HT1080 (cell line): ENCODE data around the gene MET. TPM values are rescaled to one million over a fixed set of nuclear protein-coding genes. Genes with fewer than 3 reads are reported as not detected.
"Not testable (repeated sequence)": the region's sequence is repeated elsewhere in the genome, so short reads cannot be mapped to it uniquely, and the experiment has no call there.

Source experiments
- DNase-seq: peaks from one replicate; pipeline ENCODE4 v3.0.0-alpha.2; 2015; ENCODE audit warnings: low read depth
- total RNA-seq: library from RNA; depleted of rRNA; stranded (reverse); fragments of >200 nt; shearing (Covaris generic); gene quantifications from 2 replicates; pipeline ENCODE4 v1.2.3, GENCODE V29; 2014

Gene MET
- total RNA-seq, 1 experiment from 2014 or later = 124 TPM

DNA sequence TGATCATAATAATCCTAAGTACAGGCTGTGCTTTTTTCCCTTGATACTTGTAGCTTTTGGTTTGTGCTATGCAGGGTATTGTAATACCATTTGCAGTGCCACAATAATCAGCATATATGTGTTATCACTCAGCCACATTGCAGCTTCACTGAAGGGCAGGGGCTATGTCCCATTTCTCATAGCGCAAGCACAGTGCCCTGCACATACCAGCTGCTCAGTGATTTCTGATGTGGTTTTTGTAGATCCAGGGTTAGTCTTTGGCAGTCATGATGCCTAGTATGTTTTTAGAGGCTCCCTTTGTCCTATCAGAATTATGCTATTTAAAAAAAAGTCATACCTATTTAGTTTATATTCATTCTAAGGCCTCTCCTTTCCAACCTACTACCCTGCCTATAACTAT lies 25.8 kb downstream of the MET start:
- no peak for DNase-seq

GRCh38 chr7:116698396-116698795 lies 26.4 kb downstream of the MET start:
- no peak for DNase-seq

- DNase-seq = no peak
Measured at GRCh38 chr7:116698930-116699721, 27.1 kb downstream of the MET start.

GRCh38 chr7:116699722-116700120 lies 27.7 kb downstream of the MET start:
- no peak for DNase-seq

DNA sequence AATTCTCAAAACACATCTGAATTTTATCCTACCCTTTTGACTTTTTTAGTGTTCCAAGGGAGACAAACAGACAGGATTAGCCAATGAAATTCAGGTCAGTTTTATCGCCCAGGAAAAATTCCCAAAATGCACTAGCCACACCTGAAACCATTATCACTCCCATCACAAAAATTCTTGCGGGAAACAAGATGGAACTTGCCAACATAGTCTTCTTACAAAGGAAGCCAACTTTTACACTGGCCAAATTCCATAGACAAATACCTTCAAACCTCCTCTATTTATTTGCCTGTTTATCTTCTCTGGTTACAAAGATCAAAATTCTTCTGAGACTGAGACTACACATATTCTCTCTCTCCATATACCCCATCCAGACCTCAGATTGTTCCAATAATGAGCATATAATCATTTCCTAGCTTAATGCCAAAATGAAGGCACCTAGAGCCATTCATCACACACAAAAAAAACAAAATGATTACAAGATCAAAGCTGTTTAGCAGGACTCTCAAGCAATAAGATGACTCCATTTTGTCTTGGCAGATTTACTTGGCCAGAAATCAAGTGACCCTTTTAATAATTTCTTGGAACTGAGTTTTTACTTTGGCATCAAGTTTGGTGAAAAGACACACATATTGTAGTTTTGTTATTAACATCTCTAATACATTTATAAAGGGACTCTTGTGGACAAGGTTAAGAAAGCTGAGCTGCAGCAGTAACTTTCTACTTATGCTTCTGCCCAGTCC lies 30.2 kb downstream of the MET start:
- DNase-seq = no peak

DNA sequence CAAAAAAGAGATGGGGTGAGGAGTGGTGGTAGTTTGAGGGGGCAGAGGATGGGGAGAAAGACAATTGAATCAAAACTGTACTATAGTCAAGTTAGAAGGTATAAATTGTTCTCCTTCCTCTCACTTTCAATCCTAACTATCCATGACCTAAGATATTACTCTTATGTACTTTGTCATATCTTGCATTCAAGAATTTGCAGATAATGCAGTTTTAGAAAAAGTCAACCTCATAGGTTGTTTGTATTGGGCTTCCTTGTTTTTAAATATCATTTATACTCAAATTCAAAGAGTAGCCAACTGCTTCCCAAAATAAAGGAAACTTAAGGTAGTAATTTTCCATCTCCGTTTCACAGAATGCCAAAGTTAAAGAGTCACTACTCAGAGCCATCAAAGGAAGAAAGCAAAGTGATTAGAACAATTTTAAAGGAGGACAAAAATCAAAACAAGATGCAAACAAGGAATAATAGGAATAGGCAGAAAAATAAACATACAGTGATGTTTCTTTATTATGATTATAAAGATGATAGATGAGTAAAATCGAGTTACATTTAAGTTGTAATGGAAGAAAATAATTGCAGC lies 32.7 kb downstream of the MET start:
- no peak for DNase-seq

DNA sequence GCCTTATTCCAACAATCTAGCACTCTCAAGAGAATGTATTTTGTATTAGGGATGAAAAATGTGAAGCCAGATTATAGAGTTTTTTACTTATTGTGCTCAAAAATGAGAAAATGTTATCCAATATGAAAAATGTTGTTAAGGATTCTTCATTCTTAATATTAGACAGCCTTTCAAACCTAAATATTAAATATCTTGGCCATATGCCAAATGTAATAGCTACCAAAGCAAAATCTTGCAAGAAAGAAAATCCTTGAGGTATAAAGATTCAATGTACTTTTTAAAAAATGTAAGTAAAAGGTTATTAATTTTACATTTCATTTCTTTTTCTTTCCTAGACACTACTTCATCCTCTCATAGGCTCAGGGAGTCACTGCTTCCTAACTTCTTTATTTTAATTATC lies 33.4 kb downstream of the MET start:
- DNase-seq = no peak

DNA sequence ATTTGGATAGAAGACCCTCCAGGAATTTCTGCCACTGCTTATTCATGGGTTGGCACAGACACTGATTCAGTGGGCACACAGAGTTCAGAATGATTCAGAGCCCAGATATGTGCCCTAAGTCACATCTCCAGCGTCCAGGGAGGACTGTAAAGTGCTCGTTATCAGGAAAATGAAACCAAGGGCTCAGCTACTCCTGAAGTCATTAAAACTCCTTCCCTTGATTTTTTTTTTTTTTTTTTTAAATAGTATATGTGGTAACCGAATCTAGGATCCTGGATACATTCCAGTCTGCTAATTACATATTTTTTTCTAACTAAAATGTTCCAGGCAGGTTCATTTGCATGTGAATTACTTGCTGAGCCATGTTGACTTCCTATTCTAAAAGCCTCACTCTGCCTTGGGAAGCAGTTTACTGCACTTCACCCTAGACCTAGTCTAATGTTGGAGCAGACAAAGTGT lies 34.7 kb downstream of the MET start:
- peak; percentile 84 for DNase-seq

- no peak for DNase-seq
Measured at GRCh38 chr7:116707289-116707688, 35.3 kb downstream of the MET start.

GRCh38 chr7:116708248-116708647 lies 36.3 kb downstream of the MET start:
- no peak for DNase-seq

GRCh38 chr7:116708861-116709260 lies 36.9 kb downstream of the MET start:
- DNase-seq = no peak

GRCh38 chr7:116709336-116709735 lies 37.3 kb downstream of the MET start:
- DNase-seq = no peak

DNA sequence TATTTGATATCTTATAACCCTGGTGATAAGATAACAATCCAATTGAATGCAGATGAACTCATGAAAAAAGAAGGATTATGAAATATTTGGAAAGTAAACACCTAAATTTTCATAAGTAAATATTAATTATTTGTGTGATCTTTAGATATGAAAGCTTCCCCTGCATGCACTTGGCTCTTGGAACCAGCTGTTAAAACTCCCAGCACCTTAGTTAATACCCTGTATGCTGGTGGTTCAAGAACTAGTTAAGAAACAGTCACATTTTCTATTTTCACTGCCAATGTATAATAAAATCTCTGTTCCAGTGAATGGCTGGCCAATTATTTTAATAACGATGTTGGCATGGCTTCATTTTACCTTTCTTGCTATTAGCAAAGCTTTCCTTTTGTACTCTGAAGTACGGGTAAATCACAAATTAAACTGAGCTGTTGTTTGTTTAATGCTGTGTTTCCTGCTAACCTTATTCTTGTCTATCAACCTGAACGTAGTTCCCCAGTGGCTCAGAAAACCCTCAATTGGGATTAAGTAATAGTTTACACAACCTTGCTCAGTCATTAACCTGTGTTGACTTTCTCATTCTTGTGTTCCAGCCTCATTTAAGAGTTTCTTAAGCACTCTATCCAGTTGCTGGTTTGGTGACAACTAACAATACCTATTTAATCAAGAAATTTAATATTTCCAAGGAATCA lies 38.9 kb downstream of the MET start:
- no peak for DNase-seq

DNA sequence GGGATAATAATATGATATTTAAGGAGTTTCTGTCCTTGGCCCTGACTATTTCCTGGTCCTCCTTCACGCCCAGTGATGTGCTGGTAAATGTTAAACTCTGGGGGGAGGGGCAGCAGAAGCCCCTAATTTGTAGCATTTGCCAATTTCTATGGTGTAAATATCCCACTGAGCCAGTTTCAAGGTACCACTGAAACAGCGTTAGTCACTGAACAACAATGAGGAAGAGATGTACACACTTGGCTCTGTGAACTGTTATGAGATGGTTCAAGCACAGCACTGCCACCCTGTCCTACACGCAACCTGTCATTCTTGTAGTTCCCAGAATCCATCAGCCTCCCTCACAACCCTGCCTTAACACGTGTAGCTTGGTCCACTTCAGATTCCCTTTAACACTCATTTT lies 39.8 kb downstream of the MET start:
- no peak for DNase-seq

- DNase-seq = no peak
Measured at GRCh38 chr7:116713500-116713899, 41.5 kb downstream of the MET start.

DNA sequence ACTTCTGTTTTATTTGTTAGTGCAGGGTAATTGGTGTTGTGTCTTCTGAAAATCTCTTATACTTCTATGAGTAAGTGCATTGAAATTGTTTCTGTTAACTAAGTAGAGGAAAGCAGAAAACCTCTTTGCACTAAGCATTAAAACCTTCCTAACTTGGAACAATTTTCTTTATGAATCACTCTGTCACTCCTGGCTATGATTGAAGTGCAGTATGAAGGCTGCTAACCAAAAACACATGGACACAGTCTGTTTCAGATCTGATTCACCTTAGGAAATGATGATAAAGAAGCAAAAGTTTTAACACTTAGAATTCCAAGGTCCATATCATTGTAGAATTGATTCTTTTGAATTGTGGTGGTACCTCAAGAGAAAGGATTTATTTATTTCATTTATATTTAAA lies 41.9 kb downstream of the MET start:
- peak; percentile 63 for DNase-seq

DNA sequence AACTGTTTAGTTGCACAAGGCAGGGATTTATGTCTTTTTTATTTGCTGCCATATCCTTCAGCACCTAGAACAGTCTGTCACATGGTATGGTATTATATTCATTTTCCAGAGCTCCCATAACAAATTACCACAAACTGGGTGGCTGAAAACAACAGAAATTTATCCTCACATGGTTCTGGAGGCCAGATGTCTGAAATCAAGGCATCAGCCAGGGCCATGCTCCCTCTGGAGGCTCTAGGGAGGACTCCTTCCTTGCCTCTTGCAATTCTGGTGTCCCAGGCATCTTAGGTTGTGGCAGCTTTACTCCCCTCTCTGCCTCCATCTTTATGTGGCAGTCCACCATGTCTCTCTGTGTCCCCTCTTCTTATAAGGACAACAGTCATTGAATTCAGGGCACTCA lies 43.1 kb downstream of the MET start:
- DNase-seq = no peak

DNA sequence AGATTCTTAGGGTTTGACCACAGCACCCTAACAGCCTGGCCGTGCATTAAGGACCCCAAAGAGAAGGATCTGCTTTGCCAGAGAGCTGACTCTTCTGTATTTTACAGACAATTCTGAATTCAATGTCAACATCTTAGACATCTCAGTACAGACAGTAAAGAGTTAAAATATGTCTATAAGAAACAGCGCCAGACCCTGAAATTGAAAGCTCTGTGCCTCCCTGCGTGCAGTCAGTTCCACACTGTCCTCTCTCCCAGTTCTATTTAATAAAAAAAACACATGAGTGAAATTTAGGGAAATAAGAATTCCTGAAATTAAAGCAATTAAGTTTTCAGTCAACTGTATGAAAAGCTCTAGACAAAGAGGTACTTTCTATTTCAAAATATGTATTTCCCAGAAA lies 45.1 kb downstream of the MET start:
- no peak for DNase-seq

DNA sequence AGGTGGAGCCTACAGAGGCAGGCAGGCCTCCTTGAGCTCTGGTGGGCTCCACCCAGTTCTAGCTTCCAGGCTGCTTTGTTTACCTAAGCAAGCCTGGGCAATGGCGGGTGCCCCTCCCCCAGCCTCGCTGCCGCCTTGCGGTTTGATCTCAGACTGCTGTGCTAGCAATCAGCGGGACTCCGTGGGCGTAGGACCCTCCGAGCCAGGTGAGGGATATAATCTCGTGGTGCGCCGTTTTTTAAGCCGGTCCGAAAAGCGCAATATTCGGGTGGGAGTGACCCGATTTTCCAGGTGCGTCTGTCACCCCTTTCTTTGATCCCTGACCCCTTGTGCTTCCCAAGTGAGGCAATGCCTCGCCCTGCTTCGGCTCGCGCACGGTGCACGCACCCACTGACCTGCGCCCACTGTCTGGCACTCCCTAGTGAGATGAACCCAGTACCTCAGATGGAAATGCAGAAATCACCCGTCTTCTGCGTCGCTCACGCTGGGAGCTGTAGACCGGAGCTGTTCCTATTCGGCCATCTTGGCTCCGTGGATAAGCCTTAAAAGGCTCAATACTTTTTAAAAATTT lies 52.0 kb downstream of the MET start:
- DNase-seq = not testable (repeated sequence)

GRCh38 chr7:116724560-116725231 lies 52.7 kb downstream of the MET start:
- no peak for DNase-seq

GRCh38 chr7:116726149-116726548 lies 54.2 kb downstream of the MET start:
- no peak for DNase-seq
